Measurements from ENCODE around the gene PLCD3. TPM values are rescaled to one million over a fixed set of nuclear protein-coding genes. Genes with fewer than 3 reads are reported as not detected.

PLCD3 gene
- total and polyA plus RNA-seq, 2 of the 13 experiments (the other 11 are each of a cell fraction or from before 2014, with no cell fraction given), result 11.3 to 39.1 TPM

DNA sequence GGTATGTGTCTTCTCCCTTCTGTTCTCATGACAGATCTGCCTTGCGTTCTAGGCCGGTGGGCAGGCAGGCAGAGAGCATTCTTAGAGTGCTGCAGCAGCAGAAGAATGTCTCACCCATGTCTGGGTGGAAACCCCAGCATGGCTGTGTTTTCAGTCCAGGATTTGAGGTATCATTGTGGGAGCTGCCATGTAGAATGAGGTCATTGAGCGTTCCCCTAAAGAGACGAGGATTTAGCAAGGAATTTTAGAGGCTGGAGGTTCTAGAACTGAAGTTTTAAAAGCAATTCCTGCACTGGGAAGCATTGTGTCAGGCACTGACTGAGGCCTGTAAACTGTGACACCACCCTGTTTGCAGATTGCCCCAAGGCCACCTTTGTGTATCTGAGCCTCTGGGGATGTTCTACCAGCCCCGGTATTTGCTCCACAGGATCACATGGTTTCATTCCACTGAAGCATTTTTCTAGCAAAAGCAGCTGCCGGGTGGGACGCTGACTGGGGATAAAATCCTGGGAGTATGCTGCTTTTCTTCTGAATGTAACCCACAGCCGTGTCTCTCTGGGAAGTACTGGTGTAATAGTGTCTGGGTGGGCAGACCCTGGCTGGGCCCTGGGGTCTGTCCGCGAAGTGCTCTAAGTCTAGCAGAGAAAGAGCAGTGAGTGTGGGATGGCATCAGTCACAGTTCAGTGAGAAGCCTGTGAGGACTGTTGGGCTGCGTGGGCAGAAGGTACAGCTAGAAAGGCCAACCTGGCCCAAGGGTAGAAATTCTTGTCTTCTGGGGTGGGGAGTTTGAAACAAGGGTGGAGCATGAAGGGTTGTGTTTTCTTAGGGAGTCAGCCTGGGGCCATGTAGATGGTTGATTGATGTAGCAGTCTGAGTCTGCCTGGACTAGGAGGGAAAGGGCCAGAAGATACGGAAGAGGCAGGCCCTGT, 30.2 kb downstream of the PLCD3 start (continued):
- TF ChIP-seq KMT2A (CRISPR knock-in tag; IDR thresholded peaks at IDR 0.05) (0 out of 2 replicates have a peak, but pooled peaks have one; percentile 22), ZNF766 (CRISPR knock-in tag; IDR thresholded peaks at IDR 0.05; ENCODE audit: borderline replicate concordance) (0 out of 2 replicates have a peak, but pooled peaks have one; percentile 64), JDP2 (CRISPR knock-in tag; IDR thresholded peaks at IDR 0.05; ENCODE audit: borderline replicate concordance) (no peak), RNF2 (conservative IDR thresholded peaks at IDR 0.05; ENCODE audit: low read depth) (no peak), NFIB (CRISPR knock-in tag; IDR thresholded peaks at IDR 0.05; ENCODE audit: borderline replicate concordance) (no peak), MAFK (conservative IDR thresholded peaks at IDR 0.05 in 1 of 2, IDR thresholded peaks at IDR 0.05 in 1 of 2; ENCODE audit: low read length in 2 of 2) (peak in 1 of 2 experiments; percentile 16; a peak in 2 of 4 replicates), ZNF672 (CRISPR knock-in tag; IDR thresholded peaks at IDR 0.05) (no peak), TBL1XR1 (IDR thresholded peaks at IDR 0.05; ENCODE audit: borderline replicate concordance, low read length, partially characterized antibody) (no peak), ZNF510 (CRISPR knock-in tag; IDR thresholded peaks at IDR 0.05; ENCODE audit: low read depth) (no peak), RBM22 (optimal IDR thresholded peaks at IDR 0.05; ENCODE audit: low read length) (no peak), ZBTB7A (CRISPR knock-in tag; IDR thresholded peaks at IDR 0.05) (no peak), EZH2 (conservative IDR thresholded peaks at IDR 0.05; ENCODE audit: low read depth, low read length) (no peak), CREB1 (IDR thresholded peaks at IDR 0.05) (no peak), CREB1 (CRISPR knock-in tag; IDR thresholded peaks at IDR 0.05) (no peak), SSRP1 (CRISPR knock-in tag; IDR thresholded peaks at IDR 0.05) (0 out of 2 replicates have a peak, but pooled peaks have one; percentile 48), RXRB (CRISPR knock-in tag; IDR thresholded peaks at IDR 0.05; ENCODE audit: borderline replicate concordance) (peak; percentile 71), CHD4 (IDR thresholded peaks at IDR 0.05; ENCODE audit: borderline replicate concordance, low read length) (no peak)
- TF ChIP-seq, protein P1, sequence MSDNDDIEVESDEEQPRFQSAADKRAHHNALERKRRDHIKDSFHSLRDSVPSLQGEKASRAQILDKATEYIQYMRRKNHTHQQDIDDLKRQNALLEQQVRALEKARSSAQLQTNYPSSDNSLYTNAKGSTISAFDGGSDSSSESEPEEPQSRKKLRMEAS (IDR thresholded peaks at IDR 0.05), result peak; percentile 32; the same call in 1 of the 2 replicates
- TF ChIP-seq, protein P2, sequence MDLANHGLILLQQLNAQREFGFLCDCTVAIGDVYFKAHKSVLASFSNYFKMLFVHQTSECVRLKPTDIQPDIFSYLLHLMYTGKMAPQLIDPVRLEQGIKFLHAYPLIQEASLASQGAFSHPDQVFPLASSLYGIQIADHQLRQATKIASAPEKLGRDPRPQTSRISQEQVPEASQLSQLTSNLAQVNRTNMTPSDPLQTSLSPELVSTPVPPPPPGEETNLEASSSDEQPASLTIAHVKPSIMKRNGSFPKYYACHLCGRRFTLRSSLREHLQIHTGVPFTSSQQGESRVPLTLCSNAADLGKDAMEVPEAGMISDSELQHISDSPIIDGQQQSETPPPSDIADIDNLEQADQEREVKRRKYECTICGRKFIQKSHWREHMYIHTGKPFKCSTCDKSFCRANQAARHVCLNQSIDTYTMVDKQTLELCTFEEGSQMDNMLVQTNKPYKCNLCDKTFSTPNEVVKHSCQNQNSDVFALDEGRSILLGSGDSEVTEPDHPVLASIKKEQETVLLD (CRISPR knock-in tag; IDR thresholded peaks at IDR 0.05; ENCODE audit: low read depth), result no peak
- TF ChIP-seq, protein P3, sequence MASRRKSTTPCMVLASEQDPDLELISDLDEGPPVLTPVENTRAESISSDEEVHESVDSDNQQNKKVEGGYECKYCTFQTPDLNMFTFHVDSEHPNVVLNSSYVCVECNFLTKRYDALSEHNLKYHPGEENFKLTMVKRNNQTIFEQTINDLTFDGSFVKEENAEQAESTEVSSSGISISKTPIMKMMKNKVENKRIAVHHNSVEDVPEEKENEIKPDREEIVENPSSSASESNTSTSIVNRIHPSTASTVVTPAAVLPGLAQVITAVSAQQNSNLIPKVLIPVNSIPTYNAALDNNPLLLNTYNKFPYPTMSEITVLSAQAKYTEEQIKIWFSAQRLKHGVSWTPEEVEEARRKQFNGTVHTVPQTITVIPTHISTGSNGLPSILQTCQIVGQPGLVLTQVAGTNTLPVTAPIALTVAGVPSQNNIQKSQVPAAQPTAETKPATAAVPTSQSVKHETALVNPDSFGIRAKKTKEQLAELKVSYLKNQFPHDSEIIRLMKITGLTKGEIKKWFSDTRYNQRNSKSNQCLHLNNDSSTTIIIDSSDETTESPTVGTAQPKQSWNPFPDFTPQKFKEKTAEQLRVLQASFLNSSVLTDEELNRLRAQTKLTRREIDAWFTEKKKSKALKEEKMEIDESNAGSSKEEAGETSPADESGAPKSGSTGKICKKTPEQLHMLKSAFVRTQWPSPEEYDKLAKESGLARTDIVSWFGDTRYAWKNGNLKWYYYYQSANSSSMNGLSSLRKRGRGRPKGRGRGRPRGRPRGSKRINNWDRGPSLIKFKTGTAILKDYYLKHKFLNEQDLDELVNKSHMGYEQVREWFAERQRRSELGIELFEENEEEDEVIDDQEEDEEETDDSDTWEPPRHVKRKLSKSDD (CRISPR knock-in tag; IDR thresholded peaks at IDR 0.05; ENCODE audit: low read depth), result 0 out of 2 replicates have a peak, but pooled peaks have one; percentile 58
- TF ChIP-seq, protein P4, sequence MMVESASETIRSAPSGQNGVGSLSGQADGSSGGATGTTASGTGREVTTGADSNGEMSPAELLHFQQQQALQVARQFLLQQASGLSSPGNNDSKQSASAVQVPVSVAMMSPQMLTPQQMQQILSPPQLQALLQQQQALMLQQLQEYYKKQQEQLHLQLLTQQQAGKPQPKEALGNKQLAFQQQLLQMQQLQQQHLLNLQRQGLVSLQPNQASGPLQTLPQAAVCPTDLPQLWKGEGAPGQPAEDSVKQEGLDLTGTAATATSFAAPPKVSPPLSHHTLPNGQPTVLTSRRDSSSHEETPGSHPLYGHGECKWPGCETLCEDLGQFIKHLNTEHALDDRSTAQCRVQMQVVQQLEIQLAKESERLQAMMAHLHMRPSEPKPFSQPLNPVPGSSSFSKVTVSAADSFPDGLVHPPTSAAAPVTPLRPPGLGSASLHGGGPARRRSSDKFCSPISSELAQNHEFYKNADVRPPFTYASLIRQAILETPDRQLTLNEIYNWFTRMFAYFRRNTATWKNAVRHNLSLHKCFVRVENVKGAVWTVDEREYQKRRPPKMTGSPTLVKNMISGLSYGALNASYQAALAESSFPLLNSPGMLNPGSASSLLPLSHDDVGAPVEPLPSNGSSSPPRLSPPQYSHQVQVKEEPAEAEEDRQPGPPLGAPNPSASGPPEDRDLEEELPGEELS (CRISPR knock-in tag; IDR thresholded peaks at IDR 0.05), result peak; percentile 75
- TF ChIP-seq, protein P5, sequence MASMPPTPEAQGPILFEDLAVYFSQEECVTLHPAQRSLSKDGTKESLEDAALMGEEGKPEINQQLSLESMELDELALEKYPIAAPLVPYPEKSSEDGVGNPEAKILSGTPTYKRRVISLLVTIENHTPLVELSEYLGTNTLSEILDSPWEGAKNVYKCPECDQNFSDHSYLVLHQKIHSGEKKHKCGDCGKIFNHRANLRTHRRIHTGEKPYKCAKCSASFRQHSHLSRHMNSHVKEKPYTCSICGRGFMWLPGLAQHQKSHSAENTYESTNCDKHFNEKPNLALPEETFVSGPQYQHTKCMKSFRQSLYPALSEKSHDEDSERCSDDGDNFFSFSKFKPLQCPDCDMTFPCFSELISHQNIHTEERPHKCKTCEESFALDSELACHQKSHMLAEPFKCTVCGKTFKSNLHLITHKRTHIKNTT (CRISPR knock-in tag; IDR thresholded peaks at IDR 0.05), result no peak
